Right cardiac atrium (tissue), 5 donors: Measurements from ENCODE around the gene PAQR4. TPM values are rescaled to one million over a fixed set of nuclear protein-coding genes. Genes with fewer than 3 reads are reported as not detected.
A peak's percentile ranks its signal among the peaks of the same experiment; 100 is the strongest.

Experiments used
- ATAC-seq, 2 donors: fragments of 200-7000 bp; cut with Tn5 transposase; one replicate each; pipeline versions ENCODE4 v1.8.0 to v1.9.1; 2020; ENCODE audit warnings: moderate library complexity in 2 of 2, mild to moderate bottlenecking in 1 of 2
- DNase-seq, 3 donors: peaks; one replicate each; pipeline ENCODE4 v3.0.0-alpha.2; 2020
- H3K27ac ChIP-seq: one replicate; pipeline ENCODE4 v1.5.1; 2013; ENCODE audit warnings: mild to moderate bottlenecking, low read length, control low read depth, moderate library complexity
- H3K27me3 ChIP-seq: one replicate; pipeline ENCODE4 v1.6.1; 2013; ENCODE audit not compliant: control insufficient read depth, insufficient read depth
- H3K4me1 ChIP-seq: one replicate; pipeline ENCODE4 v1.6.1; 2013; ENCODE audit warnings: low read length; ENCODE audit not compliant: control insufficient read depth, insufficient read depth
- H3K4me3 ChIP-seq: one replicate; pipeline ENCODE4 v1.5.1; 2013; ENCODE audit warnings: low read length, control low read depth
- H3K9me3 ChIP-seq: one replicate; pipeline ENCODE4 v1.6.1; 2013; ENCODE audit warnings: low read length; ENCODE audit not compliant: control insufficient read depth
- WGBS: extraction: QIAGEN DNeasy Blood & Tissue Kit; methylation state at CpG from one replicate; pipeline ENCODE4 v1.1.7; 2013; 5-methylcytosine and 5-hydroxymethylcytosine counted together
- intact Hi-C, 4 donors: fragments of 100-400 bp; cut with DNase I; formaldehyde crosslinking; loops; one replicate each; pipeline versions ENCODE4 v1.11.0 to v1.14.0; 2022 to 2023
- polyA plus RNA-seq: library from polyadenylated mRNA; stranded (reverse); fragments of 200-250 nt; gene quantifications from one replicate; pipeline ENCODE4 v1.2.3, GENCODE V29; 2013
- total RNA-seq, 4 donors: library from RNA; stranded (reverse); fragmentation: NEBNext Ultra II Directional; extraction: Animal tissue kit (Norgen Biotek cat#: 25700); gene quantifications; one replicate each; pipeline ENCODE4 v1.2.1, GENCODE V29; 2021
- donor health status: healthy with polysubstance abuse.
- donor health status: DM: no; HTN: yes; CAD: no.
- donor health status: DM: no; HTN: no; CAD: no.
- donor health status: DM: no; HTN: yes; CAD: no; lungs with severe emphysema.
- donor health status: DM: yes; HTN: yes; CAD: no.

PAQR4 gene
- total and polyA plus RNA-seq, 5 donors, result 4.0 to 10.3 (median 6.6) TPM

GRCh38 chr16:3010510-3010909, 41.4 kb downstream of the PAQR4 start:
- no peaks in the 10 kb centered on the region for H3K4me1 ChIP-seq
- WGBS, result 92% methylated on average over 8 of the region's 8 CpGs
- H3K27ac ChIP-seq, result no peak overlapping the region
- H3K27me3 ChIP-seq, result no peaks in the 10 kb centered on the region
- DNase-seq (no peak), ATAC-seq (no peak)
- H3K4me3 ChIP-seq, result no peak overlapping the region
- no peaks in the 10 kb centered on the region for H3K9me3 ChIP-seq
- intact Hi-C loops, result no loop called here

- no peak for DNase-seq
- Histone ChIP-seq H3K4me3 (no peak overlapping the region), H3K27me3 (no peaks in the 10 kb centered on the region), H3K9me3 (no peaks in the 10 kb centered on the region), H3K4me1 (no peaks in the 10 kb centered on the region), H3K27ac (no peak overlapping the region)
- WGBS, result 17% methylated on average over 19 of the region's 19 CpGs
- intact Hi-C loops, result no loop called here
- no peak for ATAC-seq
Measured at GRCh38 chr16:3012246-3012645, 43.1 kb downstream of the PAQR4 start.

- DNase-seq (no peak), ATAC-seq (no peak)
- Histone ChIP-seq H3K4me1 (no peaks in the 10 kb centered on the region), H3K9me3 (no peaks in the 10 kb centered on the region), H3K27me3 (no peaks in the 10 kb centered on the region), H3K27ac (no peak within 1 kb of the TSS), H3K4me3 (no peak within 1 kb of the TSS)
- WGBS, result 33% methylated on average over 27 of the region's 27 CpGs
- intact Hi-C loops, result no loop called here
Measured at GRCh38 chr16:3012828-3013420, 43.8 kb downstream of the PAQR4 start, which contains the start of gene CLDN9. TSS of gene CLDN9 (plus strand) at chr16:3012923. CDS start at chr16:3013363, 440 bp downstream.

- Histone ChIP-seq H3K9me3 (no peaks in the 10 kb centered on the region), H3K4me3 (no peak overlapping the region), H3K27ac (no peak overlapping the region), H3K4me1 (no peaks in the 10 kb centered on the region), H3K27me3 (no peaks in the 10 kb centered on the region)
- DNase-seq (no peak), ATAC-seq (peak in 1 of 2 donors; percentile 3)
- intact Hi-C loops, result no loop called here
- 48% methylated on average over 27 of the region's 27 CpGs for WGBS
Measured at GRCh38 chr16:3013491-3013951, 44.4 kb downstream of the PAQR4 start.

GRCh38 chr16:3013998-3014690, 45.0 kb downstream of the PAQR4 start:
- DNase-seq, result no peak
- no peak for ATAC-seq
- Histone ChIP-seq H3K4me3 (no peak overlapping the region), H3K4me1 (no peaks in the 10 kb centered on the region), H3K27ac (no peak overlapping the region), H3K27me3 (no peaks in the 10 kb centered on the region), H3K9me3 (no peaks in the 10 kb centered on the region)
- 47% methylated on average over 12 of the region's 12 CpGs for WGBS
- intact Hi-C loops, result no loop called here

- no peak for ATAC-seq
- 86% methylated on average over 6 of the region's 6 CpGs for WGBS
- H3K27me3 ChIP-seq, result no peaks in the 10 kb centered on the region
- DNase-seq, result no peak
- no peak overlapping the region for H3K4me3 ChIP-seq
- no peak overlapping the region for H3K27ac ChIP-seq
- intact Hi-C loops, result no loop called here
- no peaks in the 10 kb centered on the region for H3K4me1 ChIP-seq
- no peaks in the 10 kb centered on the region for H3K9me3 ChIP-seq
Measured at GRCh38 chr16:3014971-3015370, 45.8 kb downstream of the PAQR4 start.

GRCh38 chr16:3015865-3016521, 46.8 kb downstream of the PAQR4 start:
- Histone ChIP-seq H3K27ac (no peak overlapping the region), H3K27me3 (no peaks in the 10 kb centered on the region), H3K4me3 (no peak overlapping the region), H3K9me3 (no peaks in the 10 kb centered on the region), H3K4me1 (no peaks in the 10 kb centered on the region)
- 78% methylated on average over 13 of the region's 13 CpGs for whole genome bisulfite sequencing
- ATAC-seq (no peak), DNase-seq (no peak)
- intact Hi-C loops, result no loop called here

GRCh38 chr16:3017344-3017743, 48.2 kb downstream of the PAQR4 start:
- H3K27ac ChIP-seq, result no peak overlapping the region
- ATAC-seq, result no peak
- H3K4me1 ChIP-seq, result peaks cover under 1% of the 10 kb centered on the region
- no peak overlapping the region for H3K4me3 ChIP-seq
- DNase-seq, result no peak
- no peaks in the 10 kb centered on the region for H3K27me3 ChIP-seq
- 56% methylated on average over 20 of the region's 20 CpGs for WGBS
- intact Hi-C loops, result no loop called here
- H3K9me3 ChIP-seq, result no peaks in the 10 kb centered on the region

GRCh38 chr16:3017794-3018506, 48.8 kb downstream of the PAQR4 start, which contains the start of gene CLDN6:
TSS of gene CLDN6 (minus strand) at chr16:3018183. CDS start at chr16:3016021, 2,162 bp downstream.
- intact Hi-C loops, result no loop called here
- Histone ChIP-seq H3K27ac (no peak within 1 kb of the TSS), H3K27me3 (no peaks in the 10 kb centered on the region), H3K9me3 (no peaks in the 10 kb centered on the region), H3K4me1 (peaks cover 6% of the 10 kb centered on the region), H3K4me3 (no peak within 1 kb of the TSS)
- no peak for DNase-seq
- WGBS, result 9% methylated on average over 51 of the region's 52 CpGs
- no peak for ATAC-seq

GRCh38 chr16:3019594-3020246, 50.6 kb downstream of the PAQR4 start:
- 33% methylated on average over 40 of the region's 40 CpGs for WGBS
- Histone ChIP-seq H3K4me1 (peaks cover 10% of the 10 kb centered on the region), H3K27ac (no peak overlapping the region), H3K9me3 (no peaks in the 10 kb centered on the region), H3K27me3 (no peaks in the 10 kb centered on the region), H3K4me3 (peak overlapping the region; percentile 85)
- intact Hi-C loops, result no loop called here
- no peak for DNase-seq
- ATAC-seq, result no peak
